NCI-H2081 (cell line): Measurements from ENCODE around the gene MN1.

Experiments used
- DNase-seq, 2 experiments: peaks; one replicate each; lab custom pipeline; 2025; lab: John Stamatoyannopoulos, UW

Gene MN1

GRCh38 chr22:27827604-27828587 lies 26.3 kb upstream of the MN1 start:
- DNase-seq, result no peak

GRCh38 chr22:27825174-27825573 lies 23.6 kb upstream of the MN1 start:
- no peak for DNase-seq

DNA sequence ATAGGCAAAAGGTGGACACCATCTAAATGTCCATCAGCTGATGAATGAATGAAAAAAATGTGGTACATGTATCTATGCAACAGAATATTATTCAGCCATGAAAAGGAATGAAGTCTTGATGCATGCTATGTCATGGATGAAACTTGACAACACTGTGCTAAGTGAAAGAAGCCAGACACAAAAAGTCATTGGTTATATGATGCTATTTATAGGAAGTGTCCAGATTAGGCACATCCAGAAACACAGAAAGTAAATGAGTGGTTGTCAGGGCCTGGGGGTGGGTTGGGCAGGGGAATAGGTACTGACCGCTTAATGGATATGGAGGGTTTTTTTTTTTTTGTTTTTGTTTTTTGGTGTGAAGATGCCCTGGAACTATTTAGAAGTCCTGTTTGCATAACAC lies 21.7 kb upstream of the MN1 start:
- no peak for DNase-seq

DNA sequence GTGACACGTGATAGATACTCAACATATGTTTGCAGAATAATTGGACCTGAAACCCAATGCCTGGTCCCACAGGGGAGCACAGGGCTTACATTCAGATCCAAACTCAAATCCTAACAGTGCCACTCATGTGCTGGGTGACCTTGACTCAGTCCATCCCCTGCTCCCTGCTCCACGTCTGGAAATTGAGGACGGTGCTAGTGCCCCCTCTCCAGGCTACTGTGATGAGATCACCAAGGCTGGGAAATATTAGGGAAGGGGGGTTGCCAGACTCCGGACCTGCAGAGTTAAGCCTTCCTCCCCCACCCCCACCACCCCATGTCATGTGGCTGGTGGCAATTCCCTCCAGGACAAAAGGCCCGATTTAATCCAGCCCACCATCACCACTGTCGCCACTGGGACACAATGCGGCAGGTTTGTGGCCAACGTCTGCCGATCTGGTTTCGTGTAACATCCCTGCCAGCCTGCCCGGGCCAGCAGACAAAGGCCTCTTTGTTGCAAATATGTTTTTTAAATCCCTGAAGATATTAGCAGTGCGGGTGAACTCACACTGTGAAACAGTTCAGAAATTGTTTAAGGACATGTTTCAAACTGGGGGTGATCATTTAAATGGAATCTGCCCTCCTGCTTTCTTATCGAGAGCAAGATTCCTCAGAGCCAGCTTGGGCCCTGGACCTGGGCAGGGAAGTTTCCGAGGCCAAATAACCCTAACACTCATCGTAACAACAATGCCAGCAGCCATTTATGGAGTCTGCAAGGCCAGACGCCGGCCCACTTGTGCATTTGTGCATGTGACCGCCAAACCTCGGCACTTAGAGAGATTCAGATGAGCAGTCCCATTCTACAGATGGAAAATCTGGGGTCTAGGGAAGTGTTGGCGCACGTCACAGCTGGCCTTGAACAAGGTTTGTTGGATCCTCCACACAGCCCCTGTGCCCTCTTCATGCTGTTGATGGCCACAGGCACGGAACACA lies 19.6 kb upstream of the MN1 start:
- DNase-seq, result no peak

GRCh38 chr22:27816552-27816951 lies 15.0 kb upstream of the MN1 start:
- DNase-seq, result no peak

GRCh38 chr22:27815826-27816530 lies 14.4 kb upstream of the MN1 start:
- no peak for DNase-seq

DNA sequence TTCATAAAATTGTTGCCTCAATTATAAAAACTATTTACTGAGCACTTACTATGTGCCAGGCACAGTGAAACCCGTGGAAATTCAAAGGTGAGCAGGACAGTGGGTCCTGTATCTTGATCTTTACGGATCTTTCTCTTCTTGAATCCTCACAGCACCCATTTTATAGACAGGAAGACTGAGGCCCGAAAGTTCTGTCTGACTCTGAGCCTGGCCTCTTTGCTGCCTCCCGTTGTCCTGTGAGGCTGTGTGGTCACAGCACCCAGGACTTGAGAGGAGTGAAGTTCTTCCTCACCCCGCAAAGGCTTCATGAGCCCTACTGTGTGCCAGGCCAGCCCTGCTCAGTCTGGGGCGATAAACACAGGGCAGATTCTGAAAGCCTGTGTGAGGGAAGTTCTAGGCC lies 13.4 kb upstream of the MN1 start:
- DNase-seq, result no peak

GRCh38 chr22:27811778-27812177 lies 10.2 kb upstream of the MN1 start:
- no peak for DNase-seq

- DNase-seq, result peak in 1 of 2 experiments; percentile 17
Measured at GRCh38 chr22:27810609-27811151, 9.1 kb upstream of the MN1 start.

- no peak for DNase-seq
Measured at GRCh38 chr22:27809700-27810608, 8.4 kb upstream of the MN1 start.

DNA sequence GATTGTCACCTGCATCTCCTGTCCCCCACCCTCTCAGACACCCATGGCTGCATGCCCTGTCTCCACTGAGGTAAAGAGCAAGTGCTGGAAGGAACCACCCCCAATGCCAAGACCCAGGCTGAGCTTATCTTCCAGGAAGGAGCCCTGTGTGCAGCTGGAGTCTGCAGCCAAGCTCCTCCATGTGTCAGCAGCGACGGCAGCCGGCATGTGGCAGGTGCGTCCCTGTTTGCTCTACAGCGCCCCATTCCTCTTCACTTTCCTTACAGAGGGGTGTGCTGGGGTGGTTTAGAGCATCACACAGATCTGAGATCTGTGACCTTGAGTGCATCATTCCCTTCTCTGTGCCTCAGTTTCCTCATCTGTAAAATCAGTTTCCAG lies 7.7 kb upstream of the MN1 start:
- DNase-seq, result no peak

DNA sequence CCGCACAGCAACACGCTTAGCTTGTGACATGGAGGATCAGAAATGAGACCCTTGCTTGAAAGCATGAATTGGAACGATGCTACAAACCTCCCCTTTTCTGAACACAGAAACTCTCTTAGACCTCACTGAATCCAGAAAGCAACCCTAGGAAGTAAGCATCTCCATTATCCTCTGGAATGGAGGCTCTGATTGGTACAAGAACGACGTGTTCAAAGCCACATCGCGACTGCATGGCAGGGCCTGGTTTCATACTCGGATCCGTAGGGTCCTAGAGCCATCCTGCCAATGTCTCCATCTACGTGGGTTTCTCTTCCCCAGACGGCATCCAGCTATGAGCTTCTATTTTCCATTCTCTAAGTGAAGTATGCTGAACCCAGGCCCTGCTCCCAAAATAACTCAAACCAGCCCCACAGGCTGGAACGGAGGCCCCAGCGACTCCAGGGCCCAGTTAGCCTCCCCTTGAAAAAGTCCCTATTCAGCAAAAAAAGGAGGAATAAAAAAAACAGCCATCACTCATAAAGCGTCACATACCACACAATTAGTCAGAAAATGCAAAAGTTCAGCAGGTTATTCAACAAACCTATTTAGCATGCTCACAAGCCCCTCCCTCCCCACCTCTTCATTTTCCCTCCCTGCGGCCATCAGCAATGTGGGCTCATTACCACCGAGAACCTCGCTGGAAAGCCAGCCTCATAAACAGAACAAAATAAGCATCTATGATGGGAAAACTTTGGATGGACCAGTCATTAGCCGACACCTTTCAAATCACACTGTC lies 7.1 kb upstream of the MN1 start:
- no peak for DNase-seq

GRCh38 chr22:27805841-27806240 lies 4.3 kb upstream of the MN1 start:
- no peak for DNase-seq

- DNase-seq, result peak; percentile 61 to 65
Measured at GRCh38 chr22:27804470-27805297, 3.1 kb upstream of the MN1 start.

GRCh38 chr22:27803841-27804415 lies 2.4 kb upstream of the MN1 start:
- DNase-seq, result no peak

- DNase-seq, result no peak
Measured at GRCh38 chr22:27802346-27803073, 954 bp upstream of the MN1 start.

- DNase-seq, result peak in 1 of 2 experiments; percentile 19
Measured at GRCh38 chr22:27801202-27801615, 347 bp downstream of the MN1 start.
